ENCODE measurements around the gene NUDCD2. TPM values are rescaled to one million over a fixed set of nuclear protein-coding genes. Genes with fewer than 3 reads are reported as not detected.

NUDCD2 gene
- total and polyA plus RNA-seq, 9 of the 15 experiments (the other 6 are each of a cell fraction or from before 2014, with no cell fraction given): 14.6 to 76.9 (median 32.5) TPM

GRCh38 chr5:163440954-163441353 lies 18.9 kb downstream of the NUDCD2 start:
- DNase-seq (ENCODE audit: extremely low read depth in 1 of 4, low spot score in 3 of 4): no peak

More at GRCh38 chr5:163440954-163441353, 18.9 kb downstream of the NUDCD2 start:
- H3K4me3 ChIP-seq: no peak overlapping the region
- peaks cover 3 to 14% of the 10 kb centered on the region in 2 experiments; a peak in 3 of 5 replicates for H3K4me1 ChIP-seq (replicated peaks in 1 of 2; ENCODE audit: control insufficient read depth in 2 of 2, insufficient read depth in 2 of 2, low read length in 2 of 2)
- in situ Hi-C loops (cut with MboI): no loop called here
- FAIRE-seq: no peak
- intact Hi-C loops (cut with micrococcal nuclease): no loop called here
- BruUV-seq (replicated peaks): no TSS peak
- peaks cover 82% of the 10 kb centered on the region for H3K79me2 ChIP-seq (ENCODE audit: control insufficient read depth, insufficient read depth, low read length)
- no peaks in the 10 kb centered on the region for H3K9me3 ChIP-seq (replicated peaks; ENCODE audit: control insufficient read depth, insufficient read depth, low read depth, low read length)
- H3K36me3 ChIP-seq (ENCODE audit: control insufficient read depth, insufficient read depth, low read length): peaks cover 70% of the 10 kb centered on the region
- no peak overlapping the region for H3K4me2 ChIP-seq (ENCODE audit: insufficient read depth, low read length)
- POLR2A ChIA-PET: interaction anchor here (0.6 to 9.0 kb wide), 2 partner anchors 19 to 29 kb away, joined by 3 to 126 read pairs; partner anchors contain the start of genes HMMR and NUDCD2
- WGBS (ENCODE audit: insufficient coverage, low coverage, missing lambda C conversion rate): 94% methylated on average over 3 of the region's 3 CpGs
- no peaks in the 10 kb centered on the region for H3K9me1 ChIP-seq (ENCODE audit: control insufficient read depth, insufficient read depth, low read length)
- no peak for ATAC-seq
- TF ChIP-seq KAT2B (IDR thresholded peaks at IDR 0.05; ENCODE audit: low read depth, low read length) (no peak), TAF7 (tag; IDR thresholded peaks at IDR 0.05) (no peak), YY1 (IDR thresholded peaks at IDR 0.05; ENCODE audit: borderline replicate concordance in 1 of 3, control insufficient read depth in 1 of 3, extremely low read depth in 1 of 3, insufficient read depth in 3 of 3, insufficient read length in 1 of 3, insufficient replicate concordance in 2 of 3, low read depth in 1 of 3, low read length in 2 of 3) (no peak), ZNF589 (CRISPR knock-in tag; IDR thresholded peaks at IDR 0.05; ENCODE audit: low read depth) (no peak), BCL6 (CRISPR knock-in tag; IDR thresholded peaks at IDR 0.05) (no peak), PRDM10 (IDR thresholded peaks at IDR 0.05; ENCODE audit: partially characterized antibody) (no peak), SRSF7 (optimal IDR thresholded peaks at IDR 0.05; ENCODE audit: low read depth, low read length) (no peak), NR1H2 (CRISPR knock-in tag; IDR thresholded peaks at IDR 0.05) (no peak), MED1 (CRISPR knock-in tag; IDR thresholded peaks at IDR 0.05; ENCODE audit: borderline replicate concordance) (no peak), ZNF212 (CRISPR knock-in tag; IDR thresholded peaks at IDR 0.05) (no peak), ATF7 (IDR thresholded peaks at IDR 0.05) (no peak)
- TF ChIP-seq, protein P1, sequence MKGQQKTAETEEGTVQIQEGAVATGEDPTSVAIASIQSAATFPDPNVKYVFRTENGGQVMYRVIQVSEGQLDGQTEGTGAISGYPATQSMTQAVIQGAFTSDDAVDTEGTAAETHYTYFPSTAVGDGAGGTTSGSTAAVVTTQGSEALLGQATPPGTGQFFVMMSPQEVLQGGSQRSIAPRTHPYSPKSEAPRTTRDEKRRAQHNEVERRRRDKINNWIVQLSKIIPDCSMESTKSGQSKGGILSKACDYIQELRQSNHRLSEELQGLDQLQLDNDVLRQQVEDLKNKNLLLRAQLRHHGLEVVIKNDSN (CRISPR knock-in tag; IDR thresholded peaks at IDR 0.05): no peak
- no peak overlapping the region for H2AFZ ChIP-seq (ENCODE audit: low read depth, low read length)
- H4K20me1 ChIP-seq (replicated peaks; ENCODE audit: control insufficient read depth, insufficient read depth, low read length): peaks cover 12% of the 10 kb centered on the region
- no peaks in the 10 kb centered on the region for H3K27me3 ChIP-seq (ENCODE audit: control insufficient read depth in 2 of 2, insufficient read depth in 2 of 2, low read length in 2 of 2)
- H3K27ac ChIP-seq (ENCODE audit: extremely low read depth, low read depth, low read length): no peak overlapping the region
- H3K9ac ChIP-seq (ENCODE audit: insufficient read depth in 1 of 2, low read depth in 2 of 2, low read length in 2 of 2): peak overlapping the region in 1 of 2 experiments; percentile 84; a peak in 1 of 4 replicates
- CTCF ChIA-PET (ENCODE audit: low intra/inter-chr PET ratio): no interaction called here

Data from K562 (cell line).